GM18858 (cell line): Measurements from ENCODE around the gene ARHGDIA.
A peak's percentile ranks its signal among the peaks of the same experiment; 100 is the strongest.
"Not testable (repeated sequence)": the region's sequence is repeated elsewhere in the genome, so short reads cannot be mapped to it uniquely, and the experiment has no call there.

Source experiments
- ATAC-seq: cut with Tn5 transposase; IDR thresholded peaks from one replicate; pipeline ENCODE4 v1.9.1; 2021; ENCODE audit not compliant: unreplicated experiment

The ARHGDIA gene

DNA sequence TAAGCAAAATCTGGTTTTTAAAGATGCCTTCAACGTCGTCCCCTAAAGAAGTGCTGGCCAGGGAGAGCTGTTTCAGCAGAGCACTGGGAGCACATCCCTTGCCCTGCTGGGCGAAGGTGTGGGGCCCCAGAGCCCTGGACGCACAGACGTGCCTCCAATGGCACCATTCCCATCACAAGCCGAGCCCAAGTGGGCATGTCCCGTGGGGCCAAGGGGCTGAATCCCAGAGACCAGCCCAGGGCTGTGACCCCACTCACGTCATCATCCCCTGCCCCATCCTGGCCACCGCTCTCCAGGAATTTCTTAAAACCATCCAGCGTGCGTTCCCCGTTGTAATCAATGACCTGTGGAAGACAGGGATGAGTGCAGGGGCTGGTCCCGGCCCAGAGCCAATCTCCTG, 26.2 kb downstream of the ARHGDIA start:
- no peak for ATAC-seq

DNA sequence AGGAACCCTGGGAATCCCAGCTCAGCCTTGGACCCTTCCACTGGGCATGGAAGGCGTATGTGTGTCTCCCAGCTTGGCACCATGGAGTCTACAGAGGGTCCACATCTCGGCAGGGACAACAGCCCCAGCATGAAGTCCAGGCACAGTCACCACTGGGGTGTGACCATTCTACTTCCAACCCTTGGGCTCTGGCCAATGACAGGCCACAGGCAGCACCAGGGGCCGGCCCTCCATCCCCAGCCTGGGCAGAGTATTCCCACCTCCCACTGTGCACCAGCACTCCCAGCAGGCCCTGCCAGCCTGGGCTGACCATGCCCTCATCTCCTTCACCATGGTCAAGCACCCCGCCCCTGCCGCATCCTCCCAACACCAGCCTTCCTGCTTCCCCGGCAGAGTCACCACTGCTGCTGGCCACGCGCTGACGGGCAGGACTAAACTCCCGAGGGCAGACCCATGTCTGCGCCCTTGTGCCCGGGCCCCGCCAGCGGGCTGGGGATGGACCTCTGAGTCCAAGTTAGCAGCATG, 26.7 kb downstream of the ARHGDIA start:
- no peak for ATAC-seq

DNA sequence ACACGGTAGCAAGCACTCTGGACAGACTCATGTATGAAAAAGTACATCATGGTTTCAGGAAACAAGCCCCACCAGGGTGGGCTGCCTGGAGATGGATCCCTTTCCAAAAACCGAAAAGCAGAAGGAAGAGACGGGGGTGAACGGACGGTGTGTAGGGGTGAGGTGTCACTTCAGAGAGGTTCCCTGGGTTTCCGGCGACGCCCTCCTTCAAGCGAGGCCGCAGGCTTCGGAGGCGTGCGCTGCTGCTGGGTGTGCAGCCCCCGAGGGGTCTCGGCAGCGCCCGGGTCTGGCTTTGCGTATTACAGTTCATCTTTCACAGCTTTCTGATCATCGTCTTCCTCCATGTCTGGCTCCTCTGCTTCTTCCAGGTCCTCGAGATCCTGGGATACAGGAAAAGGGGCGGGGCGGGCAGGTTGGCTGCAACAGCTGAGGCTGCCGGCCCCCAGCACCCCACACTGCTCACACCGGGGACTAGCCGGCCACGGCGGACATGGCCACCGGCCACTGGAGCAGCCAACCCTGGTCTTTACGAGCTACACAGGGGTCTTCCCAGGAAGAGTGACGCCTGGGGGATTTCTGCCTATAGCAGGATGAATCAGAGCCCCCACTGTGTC, 27.3 kb downstream of the ARHGDIA start:
- no peak for ATAC-seq

DNA sequence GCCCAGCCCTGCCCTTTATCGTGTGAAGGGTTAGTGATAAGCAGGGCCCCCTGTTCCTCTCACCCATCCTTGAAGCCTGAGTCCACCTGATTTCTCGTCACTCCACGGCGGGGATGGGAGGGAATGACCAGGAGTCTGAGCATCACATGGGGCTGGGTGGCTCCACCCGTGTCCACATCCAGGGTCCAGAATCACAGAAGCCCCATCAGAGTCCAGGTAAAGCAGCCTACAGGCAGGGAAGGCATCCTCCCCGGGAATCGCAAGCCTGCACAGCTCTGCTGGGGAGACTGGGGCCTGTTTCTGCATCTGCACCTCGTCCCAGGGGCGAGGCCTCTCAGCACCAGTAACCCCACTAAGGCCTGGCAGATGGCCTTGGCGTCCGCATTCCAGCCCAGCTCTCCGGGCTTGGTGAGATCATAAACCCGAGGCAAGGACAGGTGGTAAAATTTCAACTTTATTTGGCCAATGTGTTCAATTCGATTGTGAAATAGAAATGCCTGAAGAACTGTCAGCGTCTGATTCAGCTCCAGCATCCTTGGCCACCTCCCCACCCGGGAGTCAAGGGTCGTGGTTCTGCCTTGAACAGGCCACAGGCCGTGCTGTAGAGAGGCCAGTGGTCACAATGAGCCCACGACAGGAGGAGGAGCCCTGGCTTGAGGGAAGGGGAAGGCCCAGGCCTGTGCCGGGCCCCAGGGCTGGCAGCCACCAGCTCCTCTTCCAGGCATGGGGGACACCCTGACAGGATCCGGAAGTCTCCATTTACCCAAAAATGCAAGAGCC, 28.2 kb downstream of the ARHGDIA start:
- no peak for ATAC-seq

- ATAC-seq: no peak
Observed at GRCh38 chr17:81842378-81842724, 28.8 kb downstream of the ARHGDIA start.

DNA sequence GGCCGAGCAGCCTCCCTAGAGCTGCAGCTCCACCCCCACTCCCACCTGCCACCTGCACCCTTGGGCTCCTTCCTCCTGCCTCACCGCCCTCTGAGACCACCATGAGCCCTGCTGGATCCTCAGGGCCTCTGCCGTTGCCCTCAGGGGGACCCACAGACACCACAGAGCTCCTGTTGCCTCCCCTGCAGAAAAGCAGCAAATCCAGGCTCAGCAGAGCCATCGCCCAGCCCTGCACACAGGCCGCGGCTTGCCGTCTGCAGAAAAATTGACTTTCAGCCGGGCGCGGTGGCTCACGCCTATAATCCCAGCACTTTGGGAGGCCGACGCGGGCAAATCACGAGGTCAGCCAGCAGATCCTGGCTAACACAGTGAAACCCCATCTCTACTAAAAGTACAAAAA, 29.3 kb downstream of the ARHGDIA start:
- ATAC-seq: no peak

DNA sequence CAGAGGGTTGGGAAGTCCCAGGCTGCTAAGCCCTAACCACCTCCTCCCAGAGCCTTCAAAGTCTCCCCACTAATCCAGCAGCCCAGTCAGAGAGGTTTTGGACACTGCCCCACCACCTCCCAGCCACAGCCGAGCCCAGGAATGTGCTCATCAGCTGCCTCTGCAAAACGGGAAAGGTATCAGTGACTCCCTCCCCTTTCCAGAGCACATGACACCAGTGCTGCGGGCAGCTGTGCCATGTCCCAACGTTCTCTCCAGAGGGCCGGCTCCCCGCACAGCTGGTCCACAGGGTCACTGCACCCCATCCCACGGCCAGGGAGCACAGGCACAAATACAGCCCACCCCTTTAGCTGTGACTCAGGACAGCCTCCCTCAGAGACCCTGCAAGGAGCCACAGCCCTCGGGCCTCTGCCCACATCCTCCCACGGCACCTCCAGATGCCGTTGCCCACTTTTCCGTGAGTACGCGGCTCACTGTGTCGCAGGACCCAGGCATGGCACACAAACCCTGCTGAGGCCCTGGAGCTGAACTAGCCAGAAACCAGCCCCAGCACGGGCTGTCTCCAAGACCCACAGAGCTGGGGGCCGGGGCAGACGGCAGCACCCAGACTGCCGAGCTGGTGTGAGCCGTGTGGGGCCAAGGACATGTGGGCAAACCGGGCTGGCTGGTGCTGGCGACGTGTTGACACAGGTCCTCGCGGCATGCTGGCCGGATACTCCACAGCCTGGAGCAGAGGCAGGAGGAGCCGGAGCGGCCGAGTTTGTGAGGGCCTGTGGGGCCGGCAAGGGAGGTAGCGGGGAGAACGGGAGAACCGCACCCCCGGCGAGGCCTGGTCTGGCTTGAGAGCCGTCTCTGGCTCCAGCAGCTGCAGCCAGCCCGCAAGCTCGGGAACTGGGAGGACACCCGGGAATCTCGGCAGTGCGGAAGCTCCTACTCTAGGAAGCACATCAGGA, 30.0 kb downstream of the ARHGDIA start:
- no peak for ATAC-seq

- not testable (repeated sequence) for ATAC-seq
Observed at GRCh38 chr17:81840059-81840458, 31.1 kb downstream of the ARHGDIA start.

- ATAC-seq: no peak
Observed at GRCh38 chr17:81839301-81839700, 31.8 kb downstream of the ARHGDIA start.

DNA sequence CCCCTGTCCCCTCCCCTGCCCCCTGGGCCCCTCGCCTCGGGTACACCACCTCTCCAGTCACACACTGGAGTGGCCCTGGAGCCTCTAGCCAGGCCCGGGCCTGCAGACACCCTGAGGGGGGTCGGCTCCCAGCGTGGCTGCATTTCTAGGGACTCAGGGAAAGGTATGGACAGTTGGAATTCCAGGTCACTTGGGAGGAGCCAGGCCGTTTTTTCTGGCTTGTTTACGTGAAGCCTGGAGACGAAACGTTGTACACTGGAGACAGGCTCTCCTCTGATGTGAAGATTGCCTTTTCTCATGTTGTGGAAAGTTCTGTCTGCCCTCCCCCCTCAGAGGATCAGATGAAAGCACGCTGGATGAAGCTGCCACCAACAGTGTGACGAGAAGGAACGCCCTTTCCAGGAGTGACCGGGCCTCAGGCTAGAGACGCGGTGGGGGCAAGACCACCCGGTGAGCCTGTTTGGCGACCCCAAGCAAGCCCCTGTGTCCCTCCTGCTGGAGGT, 32.3 kb downstream of the ARHGDIA start:
- ATAC-seq: no peak

GRCh38 chr17:81837641-81838040, 33.5 kb downstream of the ARHGDIA start:
- no peak for ATAC-seq

DNA sequence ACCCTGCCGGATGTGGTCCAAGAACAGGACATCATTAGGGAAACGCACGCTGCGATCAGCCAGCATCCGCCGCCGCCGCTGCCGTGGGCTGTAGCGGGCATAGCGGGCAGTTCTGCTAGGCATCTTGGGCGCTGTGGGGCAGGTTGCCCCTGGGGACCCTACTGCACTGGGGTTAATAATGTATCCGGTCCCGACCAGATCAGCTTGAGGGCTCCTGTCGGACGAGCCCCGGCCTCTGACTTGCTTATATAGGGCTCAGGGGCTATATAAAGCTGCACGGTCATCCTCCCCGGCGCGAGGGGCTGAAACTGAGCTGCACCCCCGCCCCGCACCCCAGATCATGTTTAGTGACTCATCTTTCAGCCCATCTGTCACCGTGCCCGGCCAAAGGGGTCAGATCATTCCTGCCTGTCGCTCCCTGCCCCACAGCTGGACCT, 36.3 kb downstream of the ARHGDIA start, which contains the start of gene PPP1R27:
Gene PPP1R27 (minus strand): TSS at position 220 of the 437 bp plus-strand sequence. CDS start 97 bp downstream, at position 123.
- ATAC-seq: no peak

DNA sequence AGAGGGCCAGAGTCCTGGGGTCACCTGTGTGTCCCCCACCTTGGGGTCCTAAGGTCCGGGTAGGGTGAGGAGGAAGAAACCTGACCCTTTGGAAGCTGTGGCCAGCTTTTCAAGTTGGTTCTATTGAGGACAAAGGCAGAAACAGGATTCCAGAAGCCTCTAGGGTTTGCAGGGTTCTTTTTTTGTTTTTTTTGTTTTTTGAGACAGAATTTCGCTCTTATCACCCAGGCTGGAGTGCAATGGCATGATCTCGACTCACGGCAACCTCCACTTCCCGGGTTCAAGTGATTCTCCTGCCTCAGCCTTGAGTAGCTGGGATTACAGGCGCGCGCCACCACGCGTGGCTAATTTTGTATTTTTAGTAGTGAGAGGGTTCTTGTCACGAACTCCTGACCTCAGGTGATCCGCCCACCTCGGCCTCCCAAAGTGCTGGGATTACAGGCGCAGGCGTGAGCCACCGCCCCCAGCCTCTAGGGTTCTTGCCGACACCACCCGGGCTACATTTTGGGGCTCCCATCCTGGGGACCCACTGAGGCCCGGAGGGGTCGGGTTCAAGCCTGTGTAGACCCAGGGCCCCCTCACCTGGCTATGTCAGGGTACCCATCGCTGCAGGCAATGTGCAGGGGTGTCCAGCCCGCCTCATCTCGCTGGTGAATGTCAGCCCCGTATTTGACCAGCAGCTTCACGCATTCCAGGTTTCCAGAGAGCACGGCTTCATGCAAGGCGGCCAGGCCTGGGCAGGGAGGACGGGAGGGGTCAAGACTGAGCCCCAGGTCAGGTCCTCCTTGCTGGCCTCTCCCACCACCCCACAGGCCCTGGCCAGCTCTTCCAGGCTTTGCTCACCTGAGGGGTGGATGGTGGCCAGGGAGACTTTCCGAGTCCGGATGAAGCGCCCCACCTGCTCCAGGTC, 37.0 kb downstream of the ARHGDIA start:
- no peak for ATAC-seq

DNA sequence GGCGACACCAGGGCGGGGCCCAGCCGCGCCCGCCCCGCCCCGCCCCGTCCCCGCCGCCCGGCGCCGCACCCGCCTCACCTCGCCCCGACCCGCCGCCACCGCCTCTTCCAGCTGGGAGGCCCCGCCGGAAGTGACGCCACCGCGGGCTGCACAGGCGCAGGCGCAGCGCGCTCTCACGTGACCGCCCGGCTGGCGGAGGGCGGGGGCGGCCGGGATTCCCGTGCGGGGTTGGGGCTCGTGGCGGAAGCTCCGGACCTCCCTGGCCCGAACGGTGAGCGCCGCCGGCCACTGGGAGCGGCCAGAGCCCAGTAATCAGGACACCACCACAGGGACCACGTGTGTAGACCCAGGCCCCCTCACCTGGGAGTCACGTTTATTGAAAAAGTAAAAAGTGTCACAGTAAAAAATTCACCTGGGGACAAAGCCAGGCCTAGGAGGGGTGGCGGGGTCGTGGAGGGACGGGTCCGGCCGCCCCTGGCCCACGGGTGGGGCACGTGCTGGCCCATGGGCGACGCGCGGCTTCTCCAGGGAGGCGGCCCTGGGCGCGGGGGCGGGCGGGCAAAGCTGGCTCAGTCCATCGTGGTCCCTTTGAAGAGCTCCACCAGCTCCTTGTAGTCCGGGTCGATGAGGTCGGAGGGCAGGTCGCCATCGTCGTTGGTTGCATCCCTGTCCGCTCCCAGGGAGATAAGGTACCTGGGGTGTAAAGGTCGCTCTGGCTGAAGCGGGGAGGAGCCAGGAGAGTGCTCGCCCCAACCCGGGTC, 37.8 kb downstream of the ARHGDIA start, which contains the start of gene MCRIP1:
Gene MCRIP1 (minus strand): TSS at position 132 of the 761 bp plus-strand sequence. CDS start 8,785 bp downstream, outside the sequence.
- peak; percentile 53 for ATAC-seq

DNA sequence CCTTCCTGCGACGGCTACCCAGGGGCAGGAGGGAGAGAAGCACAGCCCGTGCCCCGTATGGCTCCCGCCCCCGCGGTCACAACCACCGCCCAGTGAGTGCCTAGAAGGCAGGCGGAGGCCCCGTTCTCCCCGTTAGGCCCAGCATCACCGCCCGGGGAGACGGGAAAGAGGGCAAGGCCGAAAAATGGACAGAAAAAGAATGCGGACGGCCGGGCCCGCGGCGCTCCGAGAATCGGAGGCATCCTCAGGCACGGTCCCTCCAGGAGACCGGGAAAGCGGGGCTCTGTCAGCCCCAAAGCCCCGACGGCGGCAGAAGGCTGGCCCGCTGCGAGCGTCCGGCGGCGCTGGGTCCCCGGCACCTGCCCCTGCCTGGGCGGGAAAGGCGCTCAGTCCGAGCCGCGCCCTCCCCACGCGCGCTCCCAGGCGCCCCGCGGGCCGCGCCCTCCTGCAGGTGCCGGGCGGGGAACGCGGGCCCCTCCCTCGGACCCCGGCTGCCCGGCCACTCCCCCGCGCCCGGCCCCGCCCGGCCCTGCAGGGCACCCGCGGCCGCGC, 38.5 kb downstream of the ARHGDIA start:
- peak; percentile 42 for ATAC-seq

GRCh38 chr17:81831957-81832607, 39.1 kb downstream of the ARHGDIA start:
- ATAC-seq: no peak

DNA sequence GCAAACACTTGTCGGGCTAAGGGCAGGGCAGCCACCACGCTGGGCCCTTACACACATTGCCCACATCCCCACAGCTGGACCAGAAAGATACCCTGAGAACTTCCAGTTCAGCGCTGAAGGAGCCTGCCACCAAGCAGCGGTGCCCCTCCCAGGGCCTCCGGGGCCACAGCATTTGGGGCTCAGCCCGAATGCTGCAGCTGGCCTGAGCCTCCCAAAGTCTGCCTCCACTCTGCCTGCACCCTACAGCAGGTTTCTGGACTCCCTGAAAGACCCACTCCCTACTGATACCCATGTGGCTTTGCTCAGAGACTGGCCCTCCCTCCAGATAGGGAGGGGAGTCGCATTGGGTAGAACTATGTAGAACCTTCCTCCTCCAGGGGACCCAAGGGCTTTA, 39.6 kb downstream of the ARHGDIA start:
- no peak for ATAC-seq

DNA sequence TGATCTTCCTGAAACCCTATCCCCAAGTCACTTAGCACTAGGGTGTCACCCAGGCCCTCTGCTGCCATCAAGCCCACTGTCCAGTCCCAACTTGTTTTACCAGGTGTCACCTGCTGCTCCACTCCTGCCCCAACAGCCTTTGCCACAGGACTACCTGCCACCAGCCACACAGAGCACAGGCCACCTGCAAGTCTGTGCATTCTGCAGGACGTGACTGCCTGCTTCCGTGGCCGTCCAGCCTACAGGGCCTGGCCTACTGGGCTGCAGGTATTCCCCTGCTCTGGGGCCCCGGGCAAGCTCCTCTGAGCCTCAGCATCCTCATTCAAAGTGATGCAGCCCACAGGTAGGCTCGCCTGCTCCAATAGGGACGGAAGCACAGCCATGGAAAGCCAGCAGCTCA, 41.3 kb downstream of the ARHGDIA start:
- no peak for ATAC-seq
